ENCODE results near the gene KRT15.

DNA sequence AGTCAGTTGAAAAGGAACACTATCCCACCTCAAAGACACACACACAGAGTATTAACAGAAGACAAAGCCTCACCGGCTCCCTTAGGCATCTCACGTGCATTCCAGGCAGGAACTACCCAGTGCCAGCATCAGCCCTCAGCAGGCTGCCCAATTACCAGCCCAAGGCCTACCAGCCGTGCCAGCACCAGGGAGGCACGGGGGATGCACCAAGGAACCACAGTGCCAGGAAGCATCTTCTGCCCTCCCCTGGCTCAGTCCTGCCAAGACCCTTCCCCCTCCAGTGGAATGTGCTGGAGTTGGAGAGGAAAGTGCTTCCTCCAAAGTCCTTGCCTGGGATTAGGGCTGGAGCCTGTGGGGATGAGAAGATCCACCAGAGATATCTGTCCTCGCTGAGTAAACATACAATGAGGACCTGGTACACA lies 20.4 kb upstream of the KRT15 start:
- TF ChIP-seq, protein P1, sequence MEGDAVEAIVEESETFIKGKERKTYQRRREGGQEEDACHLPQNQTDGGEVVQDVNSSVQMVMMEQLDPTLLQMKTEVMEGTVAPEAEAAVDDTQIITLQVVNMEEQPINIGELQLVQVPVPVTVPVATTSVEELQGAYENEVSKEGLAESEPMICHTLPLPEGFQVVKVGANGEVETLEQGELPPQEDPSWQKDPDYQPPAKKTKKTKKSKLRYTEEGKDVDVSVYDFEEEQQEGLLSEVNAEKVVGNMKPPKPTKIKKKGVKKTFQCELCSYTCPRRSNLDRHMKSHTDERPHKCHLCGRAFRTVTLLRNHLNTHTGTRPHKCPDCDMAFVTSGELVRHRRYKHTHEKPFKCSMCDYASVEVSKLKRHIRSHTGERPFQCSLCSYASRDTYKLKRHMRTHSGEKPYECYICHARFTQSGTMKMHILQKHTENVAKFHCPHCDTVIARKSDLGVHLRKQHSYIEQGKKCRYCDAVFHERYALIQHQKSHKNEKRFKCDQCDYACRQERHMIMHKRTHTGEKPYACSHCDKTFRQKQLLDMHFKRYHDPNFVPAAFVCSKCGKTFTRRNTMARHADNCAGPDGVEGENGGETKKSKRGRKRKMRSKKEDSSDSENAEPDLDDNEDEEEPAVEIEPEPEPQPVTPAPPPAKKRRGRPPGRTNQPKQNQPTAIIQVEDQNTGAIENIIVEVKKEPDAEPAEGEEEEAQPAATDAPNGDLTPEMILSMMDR (IDR thresholded peaks at IDR 0.05): no peak
- no peak for TF ChIP-seq EP300 (IDR thresholded peaks at IDR 0.05)
- TF ChIP-seq POLR2A (IDR thresholded peaks at IDR 0.05): no peak
- TF ChIP-seq POLR2AphosphoS5 (IDR thresholded peaks at IDR 0.05): no peak

All from upper lobe of left lung (tissue), 4 donors.